Stimulated activated memory B cell treated with anti-CD40 and anti-IgM and Interleukin-4, amounts not matched to agents 10 μg/mL and 1 μg/mL and 100 μg/mL, for 72 hours (primary cell): ENCODE data around the gene EHD1.

Experiments
- ATAC-seq: fragments of 150-1000 bp; cut with Tn5 transposase; 2 replicates; pipeline ENCODE4 v1.10.0; 2021
- H3K27ac Mint-ChIP-seq: one replicate; pipeline ENCODE4 v1.8.0; 2022; ENCODE audit warnings: mild to moderate bottlenecking, mixed read lengths
- H3K27me3 Mint-ChIP-seq: one replicate; pipeline ENCODE4 v1.8.0; 2022; ENCODE audit warnings: mixed read lengths
- H3K36me3 Mint-ChIP-seq: one replicate; pipeline ENCODE4 v1.8.0; 2022; ENCODE audit warnings: mixed read lengths
- H3K4me1 Mint-ChIP-seq: one replicate; pipeline ENCODE4 v1.8.0; 2022; ENCODE audit warnings: mixed read lengths
- H3K4me3 Mint-ChIP-seq: one replicate; pipeline ENCODE4 v1.8.0; 2022; ENCODE audit warnings: mild to moderate bottlenecking, moderate library complexity, mixed read lengths
- H3K9me3 Mint-ChIP-seq: one replicate; pipeline ENCODE4 v1.8.0; 2022; ENCODE audit warnings: mixed read lengths

The EHD1 gene

GRCh38 chr11:64878494-64879243 lies at the start of gene EHD1:
EHD1 (minus strand) TSS chr11:64878621; CDS start chr11:64878464, 157 bp downstream.
- peak; percentile 91 for ATAC-seq
- Mint-ChIP-seq H3K27me3 (no peaks in the 10 kb centered on the region), H3K9me3 (no peaks in the 10 kb centered on the region), H3K27ac (peak within 1 kb of the TSS; percentile 86), H3K4me1 (peaks cover 58% of the 10 kb centered on the region), H3K4me3 (peak within 1 kb of the TSS; percentile 95), H3K36me3 (peaks cover 38% of the 10 kb centered on the region)

GRCh38 chr11:64926689-64927088 lies 48.3 kb upstream of the EHD1 start:
- Mint-ChIP-seq H3K27ac (peak overlapping the region; percentile 95), H3K4me1 (peaks cover 33% of the 10 kb centered on the region), H3K9me3 (no peaks in the 10 kb centered on the region), H3K36me3 (peaks cover 40% of the 10 kb centered on the region), H3K27me3 (no peaks in the 10 kb centered on the region), H3K4me3 (no peak overlapping the region)
- ATAC-seq: no peak

GRCh38 chr11:64925536-64926436 lies 47.4 kb upstream of the EHD1 start:
- H3K4me1 Mint-ChIP-seq: peaks cover 33% of the 10 kb centered on the region
- peak overlapping the region; percentile 95 for H3K27ac Mint-ChIP-seq
- peaks cover 32% of the 10 kb centered on the region for H3K36me3 Mint-ChIP-seq

GRCh38 chr11:64924910-64925284 lies 46.5 kb upstream of the EHD1 start:
- Mint-ChIP-seq H3K4me1 (peaks cover 33% of the 10 kb centered on the region), H3K27ac (peak overlapping the region; percentile 95), H3K36me3 (peaks cover 24% of the 10 kb centered on the region), H3K4me3 (peak overlapping the region; percentile 99), H3K27me3 (no peaks in the 10 kb centered on the region), H3K9me3 (no peaks in the 10 kb centered on the region)
- peak; percentile 2 for ATAC-seq

More at GRCh38 chr11:64925536-64926436, 47.4 kb upstream of the EHD1 start:
- no peak for ATAC-seq
- Mint-ChIP-seq H3K4me3 (peak overlapping the region; percentile 99), H3K27me3 (no peaks in the 10 kb centered on the region), H3K9me3 (no peaks in the 10 kb centered on the region)

GRCh38 chr11:64923944-64924909 lies 45.8 kb upstream of the EHD1 start, which contains the start of gene PPP2R5B:
PPP2R5B (plus strand) TSS chr11:64924689; CDS start chr11:64925735, 1,046 bp downstream.
- H3K27ac Mint-ChIP-seq: peak within 1 kb of the TSS; percentile 95
- ATAC-seq: peak; percentile 96
- H3K9me3 Mint-ChIP-seq: no peaks in the 10 kb centered on the region
- H3K27me3 Mint-ChIP-seq: no peaks in the 10 kb centered on the region
- peaks cover 17% of the 10 kb centered on the region for H3K36me3 Mint-ChIP-seq
- H3K4me3 Mint-ChIP-seq: peak within 1 kb of the TSS; percentile 99
- peaks cover 33% of the 10 kb centered on the region for H3K4me1 Mint-ChIP-seq

GRCh38 chr11:64923151-64923661 lies 44.8 kb upstream of the EHD1 start:
- peaks cover 7% of the 10 kb centered on the region for H3K36me3 Mint-ChIP-seq
- no peaks in the 10 kb centered on the region for H3K27me3 Mint-ChIP-seq
- no peaks in the 10 kb centered on the region for H3K9me3 Mint-ChIP-seq
- H3K4me1 Mint-ChIP-seq: peaks cover 33% of the 10 kb centered on the region
- H3K4me3 Mint-ChIP-seq: no peak overlapping the region
- peak overlapping the region; percentile 44 for H3K27ac Mint-ChIP-seq
- ATAC-seq: no peak

GRCh38 chr11:64921384-64921783 lies 43.0 kb upstream of the EHD1 start:
- H3K9me3 Mint-ChIP-seq: no peaks in the 10 kb centered on the region
- no peaks in the 10 kb centered on the region for H3K36me3 Mint-ChIP-seq
- H3K4me1 Mint-ChIP-seq: peaks cover 41% of the 10 kb centered on the region
- H3K4me3 Mint-ChIP-seq: no peak overlapping the region
- no peaks in the 10 kb centered on the region for H3K27me3 Mint-ChIP-seq
- ATAC-seq: no peak
- H3K27ac Mint-ChIP-seq: no peak overlapping the region

GRCh38 chr11:64920124-64920523 lies 41.7 kb upstream of the EHD1 start:
- Mint-ChIP-seq H3K4me3 (no peak overlapping the region), H3K36me3 (no peaks in the 10 kb centered on the region)

GRCh38 chr11:64919627-64920026 lies 41.2 kb upstream of the EHD1 start:
- Mint-ChIP-seq H3K9me3 (no peaks in the 10 kb centered on the region), H3K27me3 (no peaks in the 10 kb centered on the region), H3K4me3 (no peak overlapping the region), H3K4me1 (peaks cover 45% of the 10 kb centered on the region), H3K27ac (no peak overlapping the region), H3K36me3 (no peaks in the 10 kb centered on the region)
- ATAC-seq: no peak

More at GRCh38 chr11:64920124-64920523, 41.7 kb upstream of the EHD1 start:
- Mint-ChIP-seq H3K4me1 (peaks cover 44% of the 10 kb centered on the region), H3K27me3 (no peaks in the 10 kb centered on the region), H3K27ac (no peak overlapping the region), H3K9me3 (no peaks in the 10 kb centered on the region)
- no peak for ATAC-seq

- Mint-ChIP-seq H3K4me3 (peak overlapping the region; percentile 89), H3K4me1 (peaks cover 38% of the 10 kb centered on the region), H3K27me3 (no peaks in the 10 kb centered on the region), H3K27ac (peak overlapping the region; percentile 93), H3K9me3 (no peaks in the 10 kb centered on the region), H3K36me3 (peaks cover 8% of the 10 kb centered on the region)
- no peak for ATAC-seq
Measured at GRCh38 chr11:64918017-64918416, 39.6 kb upstream of the EHD1 start.

- peak overlapping the region; percentile 93 for H3K27ac Mint-ChIP-seq
- no peaks in the 10 kb centered on the region for H3K27me3 Mint-ChIP-seq
- peaks cover 35% of the 10 kb centered on the region for H3K4me1 Mint-ChIP-seq
- ATAC-seq: no peak
- peaks cover 8% of the 10 kb centered on the region for H3K36me3 Mint-ChIP-seq
- H3K4me3 Mint-ChIP-seq: peak overlapping the region; percentile 89
- H3K9me3 Mint-ChIP-seq: no peaks in the 10 kb centered on the region
Measured at GRCh38 chr11:64917663-64917995, 39.2 kb upstream of the EHD1 start.

- ATAC-seq: peak; percentile 99
- Mint-ChIP-seq H3K4me1 (peaks cover 35% of the 10 kb centered on the region), H3K27me3 (no peaks in the 10 kb centered on the region), H3K36me3 (peaks cover 8% of the 10 kb centered on the region), H3K27ac (peak within 1 kb of the TSS; percentile 93), H3K4me3 (peak within 1 kb of the TSS; percentile 89), H3K9me3 (no peaks in the 10 kb centered on the region)
Measured at GRCh38 chr11:64916775-64917662, 38.6 kb upstream of the EHD1 start, which contains the start of gene ATG2A. ATG2A (minus strand) TSS chr11:64917209; CDS start chr11:64917135, 74 bp downstream.

GRCh38 chr11:64916040-64916774 lies 37.8 kb upstream of the EHD1 start:
- peaks cover 41% of the 10 kb centered on the region for H3K4me1 Mint-ChIP-seq
- peak overlapping the region; percentile 93 for H3K27ac Mint-ChIP-seq
- H3K4me3 Mint-ChIP-seq: peak overlapping the region; percentile 89
- no peaks in the 10 kb centered on the region for H3K9me3 Mint-ChIP-seq
- ATAC-seq: peak; percentile 2
- H3K27me3 Mint-ChIP-seq: no peaks in the 10 kb centered on the region
- H3K36me3 Mint-ChIP-seq: peaks cover 16% of the 10 kb centered on the region
